ENCODE results near the gene CRYZ. TPM values are rescaled to one million over a fixed set of nuclear protein-coding genes. Genes with fewer than 3 reads are reported as not detected.

The CRYZ gene
- total RNA-seq, 3 donors from 2014 or later: 14.2 to 20.4 (median 14.4) TPM

DNA sequence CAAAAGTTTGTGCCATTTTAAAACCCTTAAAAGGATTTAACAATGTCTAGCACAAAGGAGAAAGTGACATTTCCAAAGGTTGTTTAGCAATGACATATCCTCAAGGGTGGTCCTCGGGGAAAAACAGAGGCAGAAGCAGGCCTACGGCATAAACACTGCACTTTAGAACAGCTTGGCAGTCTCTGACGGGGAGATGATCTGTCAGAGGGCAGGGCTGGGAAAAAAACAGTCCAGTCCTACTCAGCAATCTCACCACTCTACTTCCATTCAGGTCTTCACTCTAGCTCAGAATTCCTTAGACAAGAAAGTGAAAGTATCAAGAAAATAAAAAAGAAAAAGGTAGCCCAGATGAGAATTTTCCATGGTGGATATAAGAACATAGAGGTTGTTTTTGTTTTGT is 4.1 kb downstream of the CRYZ start:
- DNase-seq: no peak
- Histone ChIP-seq H3K9me3 (peaks cover 9% of the 10 kb centered on the region), H3K36me3 (ENCODE audit: low read depth) (no peaks in the 10 kb centered on the region), H3K4me1 (ENCODE audit: low read depth) (peaks cover 7% of the 10 kb centered on the region), H3K4me3 (no peak overlapping the region)
- ATAC-seq: no peak
- TF ChIP-seq, protein P1, sequence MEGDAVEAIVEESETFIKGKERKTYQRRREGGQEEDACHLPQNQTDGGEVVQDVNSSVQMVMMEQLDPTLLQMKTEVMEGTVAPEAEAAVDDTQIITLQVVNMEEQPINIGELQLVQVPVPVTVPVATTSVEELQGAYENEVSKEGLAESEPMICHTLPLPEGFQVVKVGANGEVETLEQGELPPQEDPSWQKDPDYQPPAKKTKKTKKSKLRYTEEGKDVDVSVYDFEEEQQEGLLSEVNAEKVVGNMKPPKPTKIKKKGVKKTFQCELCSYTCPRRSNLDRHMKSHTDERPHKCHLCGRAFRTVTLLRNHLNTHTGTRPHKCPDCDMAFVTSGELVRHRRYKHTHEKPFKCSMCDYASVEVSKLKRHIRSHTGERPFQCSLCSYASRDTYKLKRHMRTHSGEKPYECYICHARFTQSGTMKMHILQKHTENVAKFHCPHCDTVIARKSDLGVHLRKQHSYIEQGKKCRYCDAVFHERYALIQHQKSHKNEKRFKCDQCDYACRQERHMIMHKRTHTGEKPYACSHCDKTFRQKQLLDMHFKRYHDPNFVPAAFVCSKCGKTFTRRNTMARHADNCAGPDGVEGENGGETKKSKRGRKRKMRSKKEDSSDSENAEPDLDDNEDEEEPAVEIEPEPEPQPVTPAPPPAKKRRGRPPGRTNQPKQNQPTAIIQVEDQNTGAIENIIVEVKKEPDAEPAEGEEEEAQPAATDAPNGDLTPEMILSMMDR (IDR thresholded peaks at IDR 0.05): no peak
- intact Hi-C loops (cut with DNase I, micrococcal nuclease): no loop called here

DNA sequence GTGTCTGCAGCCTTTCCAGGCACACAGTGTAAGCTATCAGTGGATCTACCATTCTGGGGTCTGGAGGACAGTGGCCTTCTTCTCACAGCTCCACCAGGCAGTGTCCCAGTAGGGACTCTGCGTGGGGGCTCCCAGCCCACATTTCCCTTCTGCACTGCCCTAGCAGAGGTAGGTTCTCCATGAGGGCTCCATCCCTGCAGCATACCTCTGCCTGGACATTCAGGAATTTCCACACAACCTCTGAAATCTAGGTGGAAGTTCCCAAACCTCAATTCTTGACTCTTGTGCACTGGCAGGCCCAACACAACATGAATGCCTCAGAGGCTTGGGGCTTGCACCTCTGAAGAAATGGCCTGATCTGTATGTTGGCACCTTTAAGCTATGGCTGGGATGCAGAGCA is 6.8 kb downstream of the CRYZ start:
- intact Hi-C loops (cut with DNase I, micrococcal nuclease): no loop called here

DNA sequence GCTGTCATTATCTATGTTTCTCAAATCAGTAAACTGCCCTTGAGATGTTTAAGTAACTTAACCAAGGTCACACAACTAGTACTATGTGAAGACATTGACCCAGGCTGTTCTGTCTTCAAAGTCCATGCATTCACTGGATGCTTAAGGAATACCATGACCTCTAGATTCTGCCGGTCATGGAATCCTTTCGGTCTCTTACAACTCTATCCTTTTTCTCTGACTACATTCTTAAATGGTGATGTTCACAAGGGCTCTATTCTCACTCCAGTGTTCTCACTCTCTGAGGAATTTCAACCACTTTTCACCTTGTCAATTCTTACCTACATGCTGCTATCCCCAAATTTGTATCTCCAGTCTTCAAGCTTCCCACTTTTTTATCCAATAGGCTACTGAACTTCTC is 15.2 kb downstream of the CRYZ start:
- TF ChIP-seq, protein P1 (IDR thresholded peaks at IDR 0.05): no peak
- no peaks in the 10 kb centered on the region for H3K4me1 ChIP-seq (ENCODE audit: low read depth)
- H3K9me3 ChIP-seq: no peaks in the 10 kb centered on the region
- H3K4me3 ChIP-seq: no peak overlapping the region
- no peaks in the 10 kb centered on the region for H3K36me3 ChIP-seq (ENCODE audit: low read depth)
- intact Hi-C loops (cut with DNase I, micrococcal nuclease): no loop called here
- DNase-seq: no peak
- ATAC-seq: no peak

More for the DNA sequence above, 6.8 kb downstream of the CRYZ start:
- Histone ChIP-seq H3K4me1 (ENCODE audit: low read depth) (no peaks in the 10 kb centered on the region), H3K9me3 (peaks cover 9% of the 10 kb centered on the region), H3K36me3 (ENCODE audit: low read depth) (no peaks in the 10 kb centered on the region), H3K4me3 (no peak overlapping the region)
- DNase-seq: no peak
- TF ChIP-seq, protein P1 (IDR thresholded peaks at IDR 0.05): no peak
- ATAC-seq: no peak

DNA sequence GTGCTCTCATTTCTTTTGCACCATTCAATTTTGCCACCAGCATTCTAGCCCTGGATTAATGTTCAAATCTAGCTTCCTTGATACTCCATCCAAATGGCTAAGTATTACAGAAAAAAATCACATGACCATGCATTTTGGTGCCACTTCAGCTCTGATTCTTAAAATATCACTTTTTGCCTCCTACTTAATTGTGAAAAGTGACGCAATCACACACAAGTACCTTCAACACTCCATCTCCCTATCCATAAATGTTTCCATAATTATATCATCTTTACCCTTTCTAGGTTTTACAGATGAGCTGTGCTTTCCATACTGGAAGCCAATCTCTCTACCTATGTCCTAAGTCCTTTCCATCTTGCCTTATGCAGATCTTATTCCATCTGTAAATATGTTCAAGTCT is 16.0 kb downstream of the CRYZ start:
- Histone ChIP-seq H3K9me3 (no peaks in the 10 kb centered on the region), H3K4me3 (no peak overlapping the region), H3K4me1 (ENCODE audit: low read depth) (no peaks in the 10 kb centered on the region), H3K36me3 (ENCODE audit: low read depth) (no peaks in the 10 kb centered on the region)
- DNase-seq (no peak), ATAC-seq (no peak)
- intact Hi-C loops (cut with DNase I, micrococcal nuclease): no loop called here
- TF ChIP-seq, protein P1 (IDR thresholded peaks at IDR 0.05): no peak

DNA sequence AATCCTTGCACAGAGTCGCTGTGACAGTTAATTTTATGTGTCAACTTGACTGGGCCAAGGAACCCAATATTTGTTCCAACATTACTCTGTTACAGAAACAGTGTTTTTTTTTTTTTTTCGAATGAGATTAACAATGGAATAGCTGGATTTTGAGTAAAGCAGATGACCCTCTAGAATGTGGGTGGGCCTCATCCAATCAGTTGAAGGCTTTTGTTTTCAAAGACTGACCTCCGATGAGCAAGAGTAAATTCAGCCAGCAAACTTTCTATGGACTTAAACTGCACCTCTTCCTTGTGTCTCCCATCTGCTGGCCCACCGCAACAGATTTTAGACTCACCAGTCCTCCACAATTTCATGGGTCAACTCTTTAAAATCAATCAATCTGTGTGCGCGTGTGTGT is 17.0 kb downstream of the CRYZ start:
- intact Hi-C loops (cut with DNase I, micrococcal nuclease): no loop called here
- Histone ChIP-seq H3K9me3 (no peaks in the 10 kb centered on the region), H3K36me3 (ENCODE audit: low read depth) (no peaks in the 10 kb centered on the region), H3K4me3 (no peak overlapping the region), H3K4me1 (ENCODE audit: low read depth) (no peaks in the 10 kb centered on the region)
- no peak for ATAC-seq
- TF ChIP-seq, protein P1 (IDR thresholded peaks at IDR 0.05): no peak
- DNase-seq: no peak

DNA sequence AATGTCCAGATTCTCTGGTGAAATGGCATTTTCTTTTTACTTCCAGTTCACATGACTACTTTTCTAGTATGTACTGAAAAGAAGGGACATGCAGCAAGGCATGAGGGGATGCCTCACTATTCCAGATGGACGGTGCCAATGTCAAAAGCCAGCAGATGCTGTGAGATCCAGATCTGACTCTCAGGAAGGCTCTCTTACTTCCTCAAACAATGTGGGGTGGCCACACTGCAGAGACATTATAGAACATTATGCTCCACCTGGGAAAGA is 17.7 kb downstream of the CRYZ start:
- intact Hi-C loops (cut with DNase I, micrococcal nuclease): no loop called here
- TF ChIP-seq, protein P1 (IDR thresholded peaks at IDR 0.05): no peak

More for the DNA sequence above, 17.7 kb downstream of the CRYZ start:
- no peak for ATAC-seq
- Histone ChIP-seq H3K4me3 (no peak overlapping the region), H3K36me3 (ENCODE audit: low read depth) (no peaks in the 10 kb centered on the region), H3K9me3 (no peaks in the 10 kb centered on the region), H3K4me1 (ENCODE audit: low read depth) (no peaks in the 10 kb centered on the region)
- DNase-seq: no peak

All from mucosa of descending colon (tissue), 3 donors.